Measurements from ENCODE around the gene C13orf42.

The C13orf42 gene

DNA sequence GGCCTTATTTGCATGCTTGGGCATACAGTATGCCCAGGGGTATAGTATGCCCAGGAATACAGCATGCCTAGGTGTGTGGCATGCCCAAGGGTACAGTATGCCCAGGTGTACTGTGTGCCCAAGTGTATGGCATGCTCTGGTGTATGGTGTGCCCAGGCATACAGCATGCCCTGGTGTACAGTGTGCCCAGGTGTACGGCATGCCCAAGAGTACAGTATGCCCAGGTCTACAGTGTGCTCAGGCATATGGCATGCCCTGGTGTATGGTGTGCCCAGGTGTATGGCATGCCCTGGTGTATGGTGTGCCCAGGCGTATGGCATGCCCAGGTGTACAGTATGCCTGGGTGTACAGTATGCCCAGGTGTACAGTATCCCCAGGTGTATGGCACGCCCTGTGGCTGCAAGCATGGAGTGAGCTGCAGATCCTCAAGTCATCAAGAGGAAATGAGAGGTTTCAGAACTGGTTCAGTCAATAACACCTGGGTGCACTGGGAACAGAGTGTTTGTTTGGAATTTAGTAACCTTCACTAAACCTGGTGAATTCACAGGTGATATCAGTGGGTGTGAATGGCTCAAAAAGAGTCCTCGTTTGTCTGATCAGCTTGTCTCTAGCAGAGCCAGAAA, 7.8 kb upstream of the C13orf42 start:
- DNase-seq, result no peak

DNA sequence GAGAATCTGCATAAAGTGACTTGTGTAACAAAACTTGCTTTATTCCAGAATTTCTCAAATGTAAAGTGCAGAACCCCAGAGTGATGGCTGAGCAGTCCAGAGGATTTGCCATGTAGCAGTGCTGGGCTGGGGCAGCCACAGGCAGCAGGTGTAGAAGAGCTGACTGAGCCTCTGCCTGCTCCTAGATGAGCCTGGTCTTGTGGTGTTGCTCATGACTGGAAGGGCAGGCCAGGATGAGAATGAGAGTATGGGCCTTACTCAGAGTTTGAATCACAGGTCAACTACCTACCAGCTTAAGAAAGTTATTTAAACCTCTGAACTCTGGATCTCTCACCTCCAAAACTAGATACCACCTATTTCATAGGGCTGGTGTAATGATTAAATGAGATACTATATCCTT, 2.9 kb upstream of the C13orf42 start:
- DNase-seq, result no peak

DNA sequence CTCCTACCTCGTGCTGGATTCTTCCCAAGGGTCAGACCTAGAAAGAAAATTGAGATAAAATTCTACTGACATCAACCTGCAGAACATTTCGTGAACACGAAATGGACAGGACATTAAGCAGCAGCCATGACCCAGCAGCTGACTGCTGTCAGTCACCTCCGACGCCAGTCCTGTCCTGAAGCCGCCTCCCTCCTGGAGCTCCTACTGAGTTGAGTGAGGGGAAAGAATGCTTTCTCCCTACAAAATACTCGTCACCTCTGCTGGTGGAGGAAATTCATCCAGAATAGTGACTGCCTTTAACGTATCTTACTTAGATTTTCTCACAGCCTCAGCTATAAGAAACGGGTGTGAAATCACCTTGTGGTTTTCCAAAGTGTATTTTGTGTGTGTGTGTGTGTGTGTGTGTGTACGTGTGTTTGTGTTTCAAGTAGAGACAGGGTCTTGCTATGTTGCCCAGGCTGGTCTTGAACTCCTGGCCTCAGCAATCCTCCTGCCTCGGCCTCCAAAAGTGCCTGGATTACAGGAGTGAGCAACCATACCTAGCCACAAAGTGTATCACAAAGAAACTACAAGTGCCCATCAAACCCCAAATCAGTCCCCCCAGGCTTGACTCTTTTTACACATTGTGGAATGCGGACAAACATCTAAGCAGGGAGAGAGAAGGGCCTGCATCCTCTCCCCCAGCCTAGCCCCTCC, 2.3 kb upstream of the C13orf42 start:
- DNase-seq, result no peak

DNA sequence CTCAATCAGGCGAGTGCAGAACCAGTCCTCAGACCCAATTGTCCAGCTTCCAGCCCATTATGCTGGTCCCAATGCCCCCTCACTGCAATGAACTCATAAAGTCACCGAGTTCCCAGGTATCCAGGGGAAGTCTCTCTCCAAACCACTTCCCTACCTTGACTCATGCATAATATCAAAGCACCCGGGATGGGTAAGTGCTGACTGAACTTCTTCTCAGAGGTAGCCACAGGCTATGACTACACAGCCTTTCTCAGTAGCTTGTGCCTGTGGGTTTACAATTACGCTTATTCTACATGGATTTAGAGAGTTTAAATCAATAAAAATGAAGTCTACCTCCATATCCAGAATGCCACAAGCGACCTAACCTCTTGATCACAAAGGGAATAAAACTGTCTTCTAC, 1.7 kb upstream of the C13orf42 start:
- DNase-seq, result no peak

DNA sequence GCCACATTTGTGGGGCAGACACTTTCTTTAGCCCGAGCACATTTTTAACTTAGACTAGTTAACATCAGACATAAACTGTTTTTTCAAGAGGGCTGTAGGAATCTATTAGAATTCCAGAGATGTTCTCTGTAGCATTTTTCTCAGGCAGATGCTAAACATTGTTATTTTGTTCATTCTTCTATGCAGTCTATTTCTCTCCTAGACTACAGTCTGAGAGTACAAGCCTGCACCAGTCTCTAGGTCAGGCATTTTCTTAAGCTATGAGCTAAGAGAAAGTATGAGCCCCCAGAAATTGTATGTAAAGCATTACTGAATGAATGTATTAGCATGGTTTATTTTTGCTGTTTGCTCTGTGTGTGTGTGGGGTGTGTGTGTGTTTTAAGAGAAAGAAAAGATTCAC, 923 bp upstream of the C13orf42 start:
- no peak for DNase-seq

- DNase-seq, result no peak
Observed at GRCh38 chr13:51107996-51108395, 3.1 kb downstream of the C13orf42 start.

GRCh38 chr13:51105046-51105445, 6.0 kb downstream of the C13orf42 start:
- no peak for DNase-seq

GRCh38 chr13:51101636-51102235, 9.3 kb downstream of the C13orf42 start:
- no peak for DNase-seq

DNA sequence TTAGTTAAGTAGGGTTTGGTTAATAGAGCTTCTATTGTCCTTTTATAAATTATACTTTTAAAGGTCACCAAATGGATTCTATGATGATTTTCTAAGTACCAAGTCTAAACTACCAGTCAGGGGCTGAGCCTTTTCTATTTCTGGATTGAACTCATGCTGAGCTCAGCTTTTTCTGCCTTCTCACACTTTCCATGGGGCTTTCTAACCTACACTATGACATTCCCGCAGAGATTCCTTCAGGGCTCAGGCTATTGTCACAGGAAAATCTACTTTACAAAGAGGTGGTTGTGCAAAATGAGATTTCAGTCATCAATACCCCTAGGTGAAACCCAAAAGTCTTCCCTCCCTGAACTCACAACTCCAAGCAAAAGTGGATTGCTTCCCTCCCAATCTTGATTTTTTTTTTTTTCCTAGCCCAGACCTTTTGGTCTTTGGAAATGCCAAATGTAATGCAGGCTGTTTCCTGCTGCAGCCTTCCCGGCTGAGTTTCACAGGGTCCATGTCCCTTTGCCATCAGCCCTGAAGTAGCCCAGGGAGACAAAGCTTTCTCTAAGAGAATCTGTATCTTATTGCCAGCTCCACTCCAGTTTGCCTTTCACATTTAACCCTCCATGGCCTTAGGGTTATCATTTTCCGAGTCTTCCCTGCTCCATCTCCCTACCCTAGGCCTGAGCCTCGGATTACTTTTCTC, 13.6 kb downstream of the C13orf42 start:
- no peak for DNase-seq

- DNase-seq, result no peak
Observed at GRCh38 chr13:51096131-51096530, 14.9 kb downstream of the C13orf42 start.

- no peak for DNase-seq
Observed at GRCh38 chr13:51093574-51093973, 17.5 kb downstream of the C13orf42 start.

DNA sequence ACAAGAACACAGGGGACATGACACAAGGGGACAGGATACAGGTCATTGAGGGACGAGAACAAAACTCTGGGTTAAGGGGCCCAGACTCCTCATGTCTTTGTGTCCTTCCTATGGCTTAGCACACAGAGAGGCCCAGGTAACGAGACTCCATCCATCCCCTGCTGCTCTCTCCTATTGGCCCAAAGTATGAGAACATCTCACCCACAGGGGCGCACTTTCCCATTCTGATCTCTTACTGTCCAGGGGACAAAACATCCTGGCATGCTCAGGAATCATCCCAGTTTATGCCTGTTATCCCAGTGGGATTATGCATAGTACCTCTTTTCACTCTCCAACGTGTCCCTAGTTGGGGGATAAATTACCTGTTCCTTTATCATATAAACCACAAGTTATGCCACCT, 19.2 kb downstream of the C13orf42 start:
- no peak for DNase-seq

GRCh38 chr13:51083706-51084105, 27.4 kb downstream of the C13orf42 start:
- no peak for DNase-seq

GRCh38 chr13:51080478-51081065, 30.5 kb downstream of the C13orf42 start:
- DNase-seq, result peak; percentile 50

DNA sequence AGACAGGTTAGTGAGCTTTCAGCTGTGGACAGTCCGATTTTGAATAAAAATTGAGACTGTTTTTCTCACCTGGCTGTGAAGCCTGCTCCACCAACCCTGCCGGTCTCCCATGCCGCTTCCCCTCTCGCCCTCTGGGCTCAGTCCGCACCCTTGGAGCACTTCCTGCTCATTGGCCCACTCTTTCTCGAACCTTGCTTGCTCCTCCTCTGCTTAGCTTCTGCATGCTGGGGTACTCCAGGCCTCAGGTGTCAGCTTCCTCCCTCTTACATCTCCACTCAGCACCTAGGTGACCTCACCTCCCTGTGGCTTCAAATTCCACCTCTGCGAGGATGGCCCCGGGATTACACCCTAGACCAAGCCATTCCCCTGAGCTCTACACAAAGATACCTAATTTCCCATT, 39.6 kb downstream of the C13orf42 start:
- no peak for DNase-seq

DNA sequence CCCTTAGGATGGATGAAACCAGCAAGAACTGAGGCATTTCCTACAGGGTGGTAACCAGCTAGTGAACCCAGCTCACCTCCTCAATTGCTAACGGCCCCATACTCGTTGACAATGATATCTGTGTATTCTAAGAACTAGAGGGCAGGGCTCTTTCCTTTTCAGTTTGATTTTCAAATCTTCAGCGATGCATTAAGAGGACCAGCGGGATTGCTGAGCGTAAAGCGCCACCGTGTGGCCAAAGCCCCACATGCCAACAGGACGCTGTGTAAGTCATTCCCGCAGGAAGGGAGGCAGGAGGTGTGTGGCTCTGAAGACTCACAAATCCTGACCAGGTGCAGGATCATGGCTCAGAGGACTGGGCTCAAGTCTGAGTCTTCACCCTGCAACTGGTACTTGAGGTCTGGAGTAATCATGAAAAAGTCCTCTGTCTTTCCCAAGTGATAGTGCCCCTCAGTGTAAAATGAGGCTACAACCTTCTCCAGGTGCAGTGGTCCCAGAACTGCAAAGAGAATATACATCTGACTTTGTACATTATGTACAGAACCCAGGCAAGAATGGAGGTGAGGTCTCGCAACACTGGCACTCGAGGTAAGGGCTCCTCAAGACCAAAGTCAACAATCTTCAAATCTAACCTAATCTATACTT, 40.9 kb downstream of the C13orf42 start:
- DNase-seq, result peak; percentile 84

GRCh38 chr13:51068501-51068900, 42.6 kb downstream of the C13orf42 start:
- DNase-seq, result no peak

DNA sequence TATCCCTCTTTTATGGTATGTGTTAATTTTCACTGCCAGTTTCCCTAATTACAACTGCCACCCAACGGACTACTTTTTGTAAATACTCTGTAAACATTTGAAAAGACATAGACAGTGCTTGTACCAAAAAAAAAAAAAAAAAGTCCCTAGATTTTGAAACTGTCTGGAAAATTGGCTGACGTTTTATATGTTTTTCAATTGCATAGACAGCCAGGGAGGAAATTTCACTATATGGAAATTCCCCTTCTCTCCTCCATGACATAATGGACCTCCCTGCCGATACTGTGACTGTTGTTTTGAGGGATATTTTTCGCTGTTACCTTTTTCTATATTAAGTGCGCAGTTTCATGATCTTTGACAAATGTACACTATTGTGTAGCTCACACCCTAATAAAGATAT, 43.4 kb downstream of the C13orf42 start:
- DNase-seq, result no peak

GRCh38 chr13:51067210-51067701, 43.8 kb downstream of the C13orf42 start:
- DNase-seq, result no peak

DNA sequence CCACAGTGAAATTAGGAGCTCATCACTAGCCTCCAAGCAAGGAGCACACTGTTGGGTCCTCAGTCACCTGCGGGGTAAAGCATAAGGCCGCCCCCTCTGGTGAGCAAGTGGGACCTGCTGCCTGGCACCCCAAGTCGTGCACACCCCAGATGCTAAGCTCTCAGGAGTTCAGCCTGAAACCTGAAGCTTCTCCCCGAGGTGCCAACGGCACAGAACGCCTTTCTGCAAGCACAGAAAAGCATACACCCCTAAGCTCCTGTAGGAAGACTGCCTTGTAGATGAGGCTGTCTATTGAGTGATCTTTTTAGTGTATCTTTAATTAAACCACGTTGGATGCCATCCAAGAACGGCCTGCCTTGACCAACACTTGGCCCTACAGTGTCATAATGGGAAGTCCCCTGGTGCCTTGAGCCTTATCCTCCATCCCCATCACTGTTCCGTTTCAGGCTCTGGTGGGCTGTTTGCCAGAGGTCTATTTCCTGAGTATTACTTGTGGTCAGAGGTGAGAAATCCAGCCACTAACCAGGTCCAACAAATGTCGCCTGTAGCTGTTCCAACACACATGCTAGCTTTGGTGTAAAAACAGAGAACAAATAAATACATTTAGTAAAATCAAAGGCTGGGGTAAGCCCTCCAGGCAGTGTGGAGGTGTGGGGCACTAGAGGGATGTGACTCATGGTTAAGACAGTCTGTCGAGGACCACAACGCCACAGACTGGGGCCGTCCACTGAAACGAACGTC, 44.8 kb downstream of the C13orf42 start:
- no peak for DNase-seq

DNA sequence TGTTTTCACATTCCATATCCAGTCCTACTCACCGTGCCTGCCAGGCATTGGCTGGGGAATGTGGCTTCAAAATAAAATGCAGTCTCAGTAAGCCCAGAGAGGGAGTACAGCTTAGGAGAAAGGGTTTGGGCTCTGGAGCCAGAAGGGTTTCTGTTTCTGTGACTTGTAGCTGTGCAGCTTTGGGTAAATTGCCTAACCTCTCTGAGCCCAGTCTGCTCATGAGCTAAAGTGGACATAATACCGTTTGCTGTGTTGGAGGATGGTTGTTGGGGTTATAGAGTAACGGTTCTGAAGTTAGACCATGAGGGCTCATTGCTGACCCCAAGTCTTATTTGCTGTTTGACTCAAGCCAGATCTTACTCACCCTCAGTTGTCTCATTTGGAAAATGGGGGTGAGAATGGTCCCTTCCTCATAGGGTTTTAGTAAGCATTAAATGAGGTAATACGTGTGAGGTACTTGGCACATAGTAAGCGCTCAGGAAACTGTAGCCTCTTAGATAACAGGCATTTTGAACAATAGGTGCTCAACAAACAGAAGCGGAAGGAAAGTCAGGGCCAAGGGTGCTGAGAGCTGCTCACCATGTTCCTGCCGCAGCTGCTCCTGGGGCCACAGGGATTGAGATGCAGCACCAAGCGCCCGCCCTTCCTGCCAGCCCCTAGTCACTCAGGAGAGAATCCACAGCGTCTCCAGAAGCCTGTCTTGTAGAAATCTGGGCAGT, 45.5 kb downstream of the C13orf42 start:
- DNase-seq, result no peak

All from NCI-H345 (cell line).